Tibial artery (tissue), 4 donors: ENCODE results near the gene TTC7B.
A peak's percentile ranks its signal among the peaks of the same experiment; 100 is the strongest.

Experiments used
- DNase-seq, 2 donors: peaks; one replicate each; pipeline ENCODE4 v3.0.0-alpha.2; 2019
- H3K27ac ChIP-seq, 2 donors: fragments of 200-600 bp; sonication (generic) in 1 of 2; 1 replicate in 1 of 2; 2 replicates in 1 of 2; pipeline ENCODE4 v1.5.1; 2018 to 2019; ENCODE audit warnings: mild to moderate bottlenecking in 1 of 2
- H3K27me3 ChIP-seq, 2 donors: fragments of 200-600 bp; sonication (generic) in 1 of 2; one replicate each; pipeline versions ENCODE4 v1.5.1 to v1.6.0; 2016 to 2019
- H3K36me3 ChIP-seq, 3 donors: fragments of 200-600 bp; sonication (generic) in 2 of 3; one replicate each; pipeline ENCODE4 v1.5.1; 2016 to 2019; ENCODE audit warnings: mild to moderate bottlenecking in 2 of 3
- H3K4me1 ChIP-seq, 4 donors: fragments of 200-600 bp; sonication (generic) in 2 of 4; 1 replicate in 3 of 4; 2 replicates in 1 of 4; pipeline ENCODE4 v1.5.1; 2016 to 2019
- H3K4me3 ChIP-seq, 2 donors: fragments of 200-600 bp; sonication (generic) in 1 of 2; 1 replicate in 1 of 2; 2 replicates in 1 of 2; pipeline ENCODE4 v1.5.1; 2018 to 2019; ENCODE audit warnings: mild to moderate bottlenecking in 2 of 2
- H3K9me3 ChIP-seq, 3 donors: fragments of 200-600 bp; sonication (generic) in 1 of 3; one replicate each; pipeline ENCODE4 v1.5.1; 2016 to 2019
- CTCF ChIP-seq, 2 experiments: fragments of 200-600 bp in 1 of 2; fragments of 450-650 bp in 1 of 2; IDR thresholded peaks; one replicate each; pipeline ENCODE4 v1.5.1; 2017 to 2019; ENCODE audit warnings: antibody characterized with exemption in 2 of 2, mild to moderate bottlenecking in 1 of 2, moderate library complexity in 1 of 2
- intact Hi-C: fragments of 100-400 bp; cut with DNase I; formaldehyde crosslinking; loops from one replicate; pipeline ENCODE4 v1.15.0; 2023; ENCODE audit warnings: low total_unique reads

TTC7B gene

GRCh38 chr14:90567191-90567590 is 249.0 kb downstream of the TTC7B start:
- no peak for DNase-seq
- intact Hi-C loops, result no loop called here
- peaks cover 0 to 24% (median 16%) of the 10 kb centered on the region in 4 donors for H3K4me1 ChIP-seq
- peaks cover 0 to 6% (median 0%) of the 10 kb centered on the region in 3 donors for H3K36me3 ChIP-seq
- TF ChIP-seq CTCF (IDR thresholded peaks at IDR 0.05), result no peak
- no peaks in the 10 kb centered on the region for H3K9me3 ChIP-seq
- H3K4me3 ChIP-seq, result no peak overlapping the region
- no peaks in the 10 kb centered on the region for H3K27me3 ChIP-seq
- H3K27ac ChIP-seq, result peak overlapping the region in 1 of 2 donors; percentile 66

GRCh38 chr14:90566481-90566880 is 249.7 kb downstream of the TTC7B start:
- DNase-seq, result no peak
- TF ChIP-seq CTCF (IDR thresholded peaks at IDR 0.05), result no peak
- no peaks in the 10 kb centered on the region for H3K9me3 ChIP-seq
- H3K27me3 ChIP-seq, result no peaks in the 10 kb centered on the region
- intact Hi-C loops, result no loop called here
- H3K27ac ChIP-seq, result no peak overlapping the region
- H3K36me3 ChIP-seq, result peaks cover 0 to 6% (median 0%) of the 10 kb centered on the region in 3 donors
- H3K4me1 ChIP-seq, result peaks cover 0 to 24% (median 16%) of the 10 kb centered on the region in 4 donors
- H3K4me3 ChIP-seq, result no peak overlapping the region

GRCh38 chr14:90564496-90564895 is 251.7 kb downstream of the TTC7B start:
- intact Hi-C loops, result no loop called here
- Histone ChIP-seq H3K27ac (no peak overlapping the region), H3K4me3 (no peak overlapping the region)

GRCh38 chr14:90562652-90563051 is 253.6 kb downstream of the TTC7B start:
- Histone ChIP-seq H3K9me3 (no peaks in the 10 kb centered on the region), H3K27me3 (no peaks in the 10 kb centered on the region), H3K27ac (no peak overlapping the region), H3K36me3 (peaks cover 0 to 4% (median 0%) of the 10 kb centered on the region in 3 donors), H3K4me1 (peaks cover 0 to 5% (median under 1%) of the 10 kb centered on the region in 4 donors), H3K4me3 (no peak overlapping the region)
- intact Hi-C loops, result no loop called here
- no peak for TF ChIP-seq CTCF (IDR thresholded peaks at IDR 0.05)
- no peak for DNase-seq

More at GRCh38 chr14:90564496-90564895, 251.7 kb downstream of the TTC7B start:
- Histone ChIP-seq H3K27me3 (no peaks in the 10 kb centered on the region), H3K4me1 (peaks cover 0 to 23% (median 15%) of the 10 kb centered on the region in 4 donors), H3K9me3 (no peaks in the 10 kb centered on the region), H3K36me3 (peaks cover 0 to 4% (median 0%) of the 10 kb centered on the region in 3 donors)
- DNase-seq, result no peak
- no peak for TF ChIP-seq CTCF (IDR thresholded peaks at IDR 0.05)

GRCh38 chr14:90561920-90562319 is 254.3 kb downstream of the TTC7B start:
- no peak for DNase-seq
- TF ChIP-seq CTCF (IDR thresholded peaks at IDR 0.05), result no peak
- no peaks in the 10 kb centered on the region for H3K9me3 ChIP-seq
- H3K27ac ChIP-seq, result no peak overlapping the region
- no peaks in the 10 kb centered on the region for H3K4me1 ChIP-seq
- H3K36me3 ChIP-seq, result peaks cover 0 to 4% (median 0%) of the 10 kb centered on the region in 3 donors
- intact Hi-C loops, result no loop called here
- no peak overlapping the region for H3K4me3 ChIP-seq
- no peaks in the 10 kb centered on the region for H3K27me3 ChIP-seq

- no peak for DNase-seq
- intact Hi-C loops, result no loop called here
Measured at GRCh38 chr14:90560991-90561390, 255.2 kb downstream of the TTC7B start.

More at GRCh38 chr14:90560991-90561390, 255.2 kb downstream of the TTC7B start:
- peaks cover 0 to 9% (median 7%) of the 10 kb centered on the region in 4 donors for H3K4me1 ChIP-seq
- H3K4me3 ChIP-seq, result no peak overlapping the region
- H3K27me3 ChIP-seq, result no peaks in the 10 kb centered on the region
- H3K36me3 ChIP-seq, result peaks cover 0 to 4% (median 0%) of the 10 kb centered on the region in 3 donors
- no peak overlapping the region for H3K27ac ChIP-seq
- no peak for TF ChIP-seq CTCF (IDR thresholded peaks at IDR 0.05)
- H3K9me3 ChIP-seq, result no peaks in the 10 kb centered on the region
